Cardiac fibroblast (primary cell): ENCODE results near the gene MRNIP.

Source experiments
- DNase-seq, 2 donors: peaks; one replicate each; pipeline versions ENCODE4 v3.0.0 to v3.0.0-alpha.2; 2010; ENCODE audit warnings: low read depth in 2 of 2
- H3K4me3 ChIP-seq, 2 donors: replicated peaks in 1 of 2; 1 replicate in 1 of 2; 2 replicates in 1 of 2; pipeline ENCODE4 v1.5.1; 2011; ENCODE audit warnings: low read depth in 2 of 2, low read length in 2 of 2, mild to moderate bottlenecking in 2 of 2, moderate library complexity in 1 of 2
- CTCF ChIP-seq: IDR thresholded peaks from one replicate; pipeline ENCODE4 v1.5.1; 2011; ENCODE audit warnings: low read depth, mild to moderate bottlenecking, low read length, inconsistent platforms

Gene MRNIP

GRCh38 chr5:179880848-179881590, 22.4 kb upstream of the MRNIP start:
- no peak for TF ChIP-seq CTCF
- DNase-seq: no peak
- no peak overlapping the region for H3K4me3 ChIP-seq

GRCh38 chr5:179880066-179880650, 21.5 kb upstream of the MRNIP start:
- no peak overlapping the region for H3K4me3 ChIP-seq
- no peak for DNase-seq
- TF ChIP-seq CTCF: no peak

GRCh38 chr5:179879690-179880010, 21.0 kb upstream of the MRNIP start:
- TF ChIP-seq CTCF: no peak
- H3K4me3 ChIP-seq: no peak overlapping the region
- DNase-seq: no peak

- TF ChIP-seq CTCF: no peak
Measured at GRCh38 chr5:179879003-179879689, 20.5 kb upstream of the MRNIP start.

GRCh38 chr5:179878222-179879002, 19.8 kb upstream of the MRNIP start:
- no peak overlapping the region for H3K4me3 ChIP-seq
- no peak for TF ChIP-seq CTCF
- peak in 1 of 2 donors; percentile 11 for DNase-seq

More at GRCh38 chr5:179879003-179879689, 20.5 kb upstream of the MRNIP start:
- DNase-seq: no peak
- H3K4me3 ChIP-seq: no peak overlapping the region

- no peak overlapping the region for H3K4me3 ChIP-seq
- no peak for TF ChIP-seq CTCF
- DNase-seq: no peak
Measured at GRCh38 chr5:179876610-179876952, 18.0 kb upstream of the MRNIP start.
